GM12875 (cell line): ENCODE data around the gene TMEM143.
A peak's percentile ranks its signal among the peaks of the same experiment; 100 is the strongest.
"Not testable (repeated sequence)": the region's sequence is repeated elsewhere in the genome, so short reads cannot be mapped to it uniquely, and the experiment has no call there.

ENCODE experiments used
- H3K4me3 ChIP-seq: one replicate; pipeline ENCODE4 v1.5.1; 2011; ENCODE audit warnings: low read depth, low read length, control low read depth
- TF ChIP-seq, protein P1 (sequence below): IDR thresholded peaks from 2 replicates; pipeline ENCODE4 v1.5.1; 2011; ENCODE audit warnings: low read depth, mild to moderate bottlenecking, control low read depth, inconsistent platforms, low read length, moderate library complexity, borderline replicate concordance; ENCODE audit not compliant: insufficient read depth

TMEM143 gene

DNA sequence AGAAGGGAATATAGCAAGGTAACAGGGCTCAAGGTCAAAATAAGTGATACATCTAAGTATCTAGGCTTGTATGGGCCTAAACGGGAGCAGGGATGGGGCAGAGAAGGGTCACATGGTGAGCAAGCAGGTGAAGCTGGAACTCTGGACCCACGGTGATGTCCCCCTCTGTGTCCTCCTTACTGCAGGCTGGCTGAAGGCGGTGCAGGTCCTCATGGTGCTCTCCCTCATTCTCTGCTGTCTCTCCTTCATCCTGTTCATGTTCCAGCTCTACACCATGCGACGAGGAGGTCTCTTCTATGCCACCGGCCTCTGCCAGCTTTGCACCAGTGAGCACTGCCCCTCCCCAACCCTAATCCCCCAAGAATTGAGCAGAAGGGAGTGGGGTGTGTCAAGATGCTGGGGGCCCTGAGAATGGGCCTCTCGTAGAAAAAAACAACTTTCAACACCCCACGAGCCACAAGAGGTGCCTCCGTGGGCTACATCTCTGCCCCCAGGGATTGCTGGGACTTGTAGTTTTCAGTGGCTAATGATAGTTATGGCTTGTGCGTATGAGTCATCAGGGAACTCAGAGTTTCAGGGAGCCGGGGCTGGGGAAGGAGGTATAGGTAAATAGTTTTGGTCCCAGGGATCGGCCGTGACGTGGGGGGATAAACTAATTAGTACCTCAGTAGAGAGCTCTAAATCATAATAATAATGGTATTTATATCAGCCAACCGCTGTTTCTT is 34.4 kb downstream of the TMEM143 start:
- TF ChIP-seq, protein P1, sequence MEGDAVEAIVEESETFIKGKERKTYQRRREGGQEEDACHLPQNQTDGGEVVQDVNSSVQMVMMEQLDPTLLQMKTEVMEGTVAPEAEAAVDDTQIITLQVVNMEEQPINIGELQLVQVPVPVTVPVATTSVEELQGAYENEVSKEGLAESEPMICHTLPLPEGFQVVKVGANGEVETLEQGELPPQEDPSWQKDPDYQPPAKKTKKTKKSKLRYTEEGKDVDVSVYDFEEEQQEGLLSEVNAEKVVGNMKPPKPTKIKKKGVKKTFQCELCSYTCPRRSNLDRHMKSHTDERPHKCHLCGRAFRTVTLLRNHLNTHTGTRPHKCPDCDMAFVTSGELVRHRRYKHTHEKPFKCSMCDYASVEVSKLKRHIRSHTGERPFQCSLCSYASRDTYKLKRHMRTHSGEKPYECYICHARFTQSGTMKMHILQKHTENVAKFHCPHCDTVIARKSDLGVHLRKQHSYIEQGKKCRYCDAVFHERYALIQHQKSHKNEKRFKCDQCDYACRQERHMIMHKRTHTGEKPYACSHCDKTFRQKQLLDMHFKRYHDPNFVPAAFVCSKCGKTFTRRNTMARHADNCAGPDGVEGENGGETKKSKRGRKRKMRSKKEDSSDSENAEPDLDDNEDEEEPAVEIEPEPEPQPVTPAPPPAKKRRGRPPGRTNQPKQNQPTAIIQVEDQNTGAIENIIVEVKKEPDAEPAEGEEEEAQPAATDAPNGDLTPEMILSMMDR = no peak
- peak overlapping the region; percentile 33 for H3K4me3 ChIP-seq

DNA sequence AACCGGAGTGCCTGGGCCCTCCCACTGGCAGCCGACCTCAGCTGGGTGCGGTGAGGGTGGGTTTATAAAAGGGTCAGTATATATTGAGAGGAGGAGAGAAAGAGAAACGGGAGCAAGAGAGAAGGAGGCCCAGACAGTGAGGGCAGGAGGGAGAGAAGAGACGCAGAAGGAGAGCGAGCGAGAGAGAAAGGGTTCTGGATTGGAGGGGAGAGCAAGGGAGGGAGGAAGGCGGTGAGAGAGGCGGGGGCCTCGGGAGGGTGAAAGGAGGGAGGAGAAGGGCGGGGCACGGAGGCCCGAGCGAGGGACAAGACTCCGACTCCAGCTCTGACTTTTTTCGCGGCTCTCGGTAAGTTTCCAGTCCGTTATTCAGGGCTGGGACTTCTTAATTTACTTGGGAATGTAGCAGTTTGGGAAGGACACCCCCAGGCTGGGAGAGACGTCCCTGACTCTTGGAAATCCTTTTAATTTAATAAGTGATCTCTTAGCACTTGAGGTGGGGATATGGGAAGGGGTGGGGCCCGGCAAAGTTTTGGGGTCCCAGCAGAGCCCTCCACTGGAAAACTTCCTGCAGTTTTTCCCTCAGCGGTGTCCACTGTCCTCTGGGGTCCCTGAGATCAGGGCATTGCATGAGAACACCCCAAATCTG is 38.4 kb downstream of the TMEM143 start, which contains the start of gene EMP3:
Gene EMP3 (plus strand): TSS at position 288 of the 646 bp plus-strand sequence. CDS start 1,293 bp downstream, outside the sequence.
- H3K4me3 ChIP-seq = peak within 1 kb of the TSS; percentile 71
- TF ChIP-seq, protein P1 = no peak

DNA sequence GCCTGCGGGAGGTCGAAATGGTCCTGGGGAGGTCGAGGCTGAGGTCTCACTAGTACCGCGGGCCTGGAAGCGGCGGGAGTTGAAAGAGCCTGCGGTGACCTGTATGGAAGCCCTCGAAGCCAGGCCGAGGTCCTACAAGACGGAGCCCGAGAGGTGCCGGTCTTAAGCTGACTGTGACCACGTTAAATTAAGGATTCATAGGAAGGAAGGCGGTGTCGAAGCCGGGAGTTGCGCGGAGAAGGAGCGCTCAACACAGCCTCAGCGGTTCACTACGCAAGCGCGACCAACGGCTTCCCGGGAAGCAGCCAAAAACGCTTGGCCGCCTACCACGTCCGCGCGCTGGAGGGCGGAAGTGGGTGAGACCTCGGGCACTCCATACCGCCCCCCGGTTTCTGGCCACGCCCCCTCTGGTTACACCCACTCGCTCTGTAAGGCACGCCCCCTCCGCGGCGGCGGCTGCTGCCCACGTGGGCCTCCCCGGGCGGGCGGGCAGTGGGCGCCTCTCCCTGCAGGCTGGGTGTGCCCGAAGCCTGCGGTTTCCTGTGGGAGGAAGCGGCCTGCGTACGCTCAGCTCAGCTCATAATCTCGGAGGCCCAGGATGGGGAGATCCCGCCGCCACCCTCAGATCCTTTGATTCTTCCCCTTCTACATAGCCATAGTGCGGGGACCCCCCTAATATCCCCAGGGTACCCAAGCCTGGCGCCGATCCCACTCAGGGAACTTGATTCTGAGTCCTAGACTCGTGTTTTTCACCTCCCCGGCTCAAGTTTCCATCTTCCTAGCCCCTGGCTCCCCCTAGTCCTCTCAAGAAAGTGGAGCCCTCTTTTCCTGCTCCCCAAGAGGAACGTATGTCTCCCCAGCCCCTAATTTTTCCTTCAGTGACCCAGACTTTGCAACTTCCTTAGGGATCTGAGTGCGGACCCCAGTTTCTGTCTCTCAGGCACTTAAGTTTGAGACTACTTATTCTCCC is 41.8 kb downstream of the TMEM143 start:
- H3K4me3 ChIP-seq = peak overlapping the region; percentile 77
- TF ChIP-seq, protein P1 = no peak

DNA sequence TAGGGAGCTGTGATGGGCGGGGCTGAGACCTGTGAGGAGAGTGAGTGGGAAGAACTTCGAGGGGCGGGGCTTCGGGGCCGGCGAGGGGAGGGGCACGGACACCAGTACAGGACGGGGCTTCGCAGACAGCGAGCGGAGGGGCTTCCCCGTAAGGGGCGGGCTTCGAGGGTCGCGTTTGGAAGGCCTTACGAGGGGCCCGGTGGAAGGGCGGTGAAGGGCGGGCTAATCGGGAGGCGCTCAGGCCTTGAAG is 42.4 kb downstream of the TMEM143 start:
- peak overlapping the region; percentile 77 for H3K4me3 ChIP-seq
- TF ChIP-seq, protein P1 = no peak

DNA sequence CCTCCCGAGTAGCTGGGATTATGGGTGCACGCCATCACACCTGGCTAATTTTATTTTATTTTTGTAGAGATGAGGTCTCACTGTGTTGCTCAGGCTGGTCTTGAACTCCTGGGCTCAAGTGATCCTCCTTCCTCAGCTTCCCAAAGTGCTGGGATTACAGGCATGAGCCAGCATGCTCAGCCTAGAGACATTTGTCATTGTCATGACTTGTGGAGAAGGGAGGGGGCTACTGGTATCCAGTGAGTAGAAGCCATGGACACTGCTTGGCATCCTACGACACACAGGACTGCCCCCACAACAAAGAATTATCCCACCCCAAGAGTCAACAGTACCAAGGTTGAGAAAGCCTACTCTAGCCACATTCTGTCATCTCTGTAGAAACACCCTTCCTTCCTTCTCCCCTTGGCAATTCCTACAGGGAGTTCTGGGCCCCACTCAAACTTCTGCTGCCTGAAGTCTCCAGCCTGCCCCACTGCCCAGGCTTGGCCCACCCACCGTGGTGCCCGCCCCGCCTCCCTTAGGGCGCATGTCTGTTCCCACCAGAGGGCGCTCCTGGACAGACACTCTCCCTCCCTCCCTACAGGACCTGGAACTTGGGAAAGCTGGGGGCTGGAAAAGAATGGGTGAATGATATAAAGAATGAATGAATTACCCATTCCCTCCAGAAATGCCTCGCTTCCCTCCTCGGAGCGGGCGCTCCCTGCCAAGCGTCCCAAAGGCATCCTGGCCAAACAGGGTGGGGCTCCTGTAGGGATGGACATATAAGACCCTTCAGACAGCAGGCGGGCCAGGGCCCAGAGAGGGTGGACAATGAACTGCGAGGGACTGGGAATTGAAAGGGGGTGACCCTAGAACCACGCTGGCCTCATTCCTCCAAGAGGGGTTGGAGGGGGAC is 43.8 kb downstream of the TMEM143 start:
- H3K4me3 ChIP-seq = no peak overlapping the region
- TF ChIP-seq, protein P1 = peak; percentile 85

DNA sequence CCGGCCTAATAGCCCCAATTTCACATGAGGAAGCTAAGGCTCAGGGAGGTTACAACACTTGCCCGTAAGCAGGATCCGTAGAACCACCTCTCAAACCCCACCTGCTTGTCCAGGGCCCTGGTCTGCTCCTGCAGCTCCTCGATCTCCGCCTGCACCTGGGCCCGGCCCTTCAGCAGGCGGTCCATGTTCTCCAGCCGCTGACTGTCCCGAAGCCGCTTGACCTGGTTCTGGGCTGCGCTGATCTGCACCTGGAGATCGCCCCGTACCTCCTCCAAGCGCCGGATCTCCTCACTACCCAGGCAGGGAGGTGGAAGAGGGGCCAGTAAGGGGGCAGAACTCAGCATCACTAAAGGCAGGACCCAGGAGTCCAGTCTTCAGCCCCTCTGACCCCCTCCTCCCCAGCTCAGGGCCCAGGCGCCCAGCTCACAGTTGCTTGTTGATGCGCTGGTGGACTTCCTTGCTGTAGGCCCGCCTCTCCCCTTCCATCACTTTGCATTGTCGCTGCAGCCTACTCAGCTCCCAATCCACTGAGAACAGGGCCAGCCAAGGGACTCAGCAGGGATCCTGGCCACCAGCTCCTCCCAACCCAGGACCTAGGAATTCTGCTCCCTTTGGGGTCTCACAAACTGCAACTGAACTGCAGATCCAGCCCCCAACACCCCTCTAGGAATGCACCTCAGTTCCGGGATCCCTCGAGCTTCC is 45.3 kb downstream of the TMEM143 start:
- no peak overlapping the region for H3K4me3 ChIP-seq
- TF ChIP-seq, protein P1 = no peak

DNA sequence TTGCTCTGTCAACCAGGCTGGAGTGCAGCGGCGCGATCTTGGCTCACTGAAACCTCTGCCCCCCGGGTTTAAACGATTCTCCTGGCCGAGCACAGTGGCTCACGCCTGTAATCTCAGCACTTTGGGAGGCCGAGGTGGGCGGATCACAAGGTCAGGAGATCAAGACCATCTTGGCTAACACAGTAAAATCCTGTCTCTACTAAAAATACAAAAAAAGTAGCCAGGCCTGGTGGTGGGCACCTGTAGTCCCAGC is 46.1 kb downstream of the TMEM143 start:
- H3K4me3 ChIP-seq = not testable (repeated sequence)
